HG02852 (cell line): ENCODE data around the gene TRIM63.

ENCODE experiments used
- ATAC-seq: cut with Tn5 transposase; IDR thresholded peaks from one replicate; pipeline ENCODE4 v1.9.1; 2021; ENCODE audit warnings: mild to moderate bottlenecking, moderate library complexity; ENCODE audit not compliant: unreplicated experiment

Gene TRIM63

DNA sequence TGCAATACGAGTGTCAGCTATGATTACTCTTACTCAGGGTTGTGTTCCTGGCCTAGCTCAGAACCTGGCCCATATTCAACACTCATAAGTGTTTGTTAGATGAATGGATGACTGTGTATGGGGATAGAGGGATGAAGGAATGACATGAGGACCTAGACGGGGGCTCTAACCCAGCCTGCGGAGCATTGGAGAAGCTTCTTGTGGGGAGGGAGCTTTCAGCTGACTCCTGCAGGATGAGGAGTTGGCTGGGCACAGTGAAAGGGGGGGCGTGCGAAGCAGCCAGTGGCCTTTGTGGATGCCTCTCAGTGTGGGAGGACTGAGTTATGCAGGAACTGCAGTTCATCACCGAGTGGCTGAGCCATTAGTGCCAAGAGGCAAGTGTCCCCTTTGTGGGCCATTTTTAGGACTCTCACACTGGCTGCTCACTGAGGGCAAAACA is 47.1 kb downstream of the TRIM63 start:
- no peak for ATAC-seq

DNA sequence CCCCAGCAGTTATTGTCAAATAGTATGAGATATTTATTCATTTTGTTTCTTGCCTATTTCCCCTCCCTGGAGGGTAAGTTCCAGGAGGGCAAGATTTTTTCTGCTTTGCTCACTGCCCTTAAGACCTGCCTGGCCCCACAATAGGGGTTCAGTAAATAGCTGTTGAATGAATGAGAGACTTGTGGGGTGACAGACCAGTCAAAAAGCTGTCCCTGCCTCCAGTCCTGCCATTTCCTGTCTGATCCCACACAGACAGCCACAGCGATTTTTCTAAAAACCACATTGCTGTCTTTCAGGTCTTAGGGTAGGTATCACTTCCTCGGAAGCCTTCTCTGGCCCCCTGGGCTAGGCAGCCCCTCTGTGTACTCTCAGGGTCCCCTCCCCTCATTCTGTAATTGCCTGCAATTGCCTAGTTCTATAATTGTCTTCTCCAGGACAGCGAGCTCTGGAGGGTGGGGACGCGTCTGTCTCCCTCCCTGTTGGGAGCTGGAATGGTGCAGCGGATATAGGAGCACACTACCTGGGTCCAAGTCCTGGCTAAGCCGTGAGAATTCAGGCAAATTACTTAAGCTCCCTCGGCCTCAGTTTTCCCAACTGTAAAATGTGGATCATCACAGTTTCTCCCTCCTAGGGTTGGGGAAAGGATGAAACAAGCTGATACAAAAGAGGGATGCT is 47.7 kb downstream of the TRIM63 start:
- ATAC-seq = no peak

DNA sequence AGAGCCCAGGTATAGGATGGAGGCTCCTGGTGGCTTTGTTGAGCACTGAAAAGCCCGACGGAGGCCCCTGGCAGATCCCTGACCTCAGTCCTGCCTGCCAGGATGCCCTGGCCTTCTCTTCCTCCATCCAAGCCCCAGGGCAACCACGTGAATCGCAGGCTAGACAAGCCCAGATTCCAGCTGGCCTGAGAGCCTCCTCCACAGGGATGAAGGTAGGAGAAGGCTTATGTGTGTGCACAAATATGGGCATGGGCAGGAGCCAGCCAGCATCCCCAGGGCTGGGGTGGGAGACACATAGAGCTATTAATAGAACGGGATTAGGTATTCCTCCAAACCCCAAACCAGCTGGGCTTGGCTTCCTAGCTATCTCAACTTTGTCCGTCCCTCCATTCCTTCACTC is 49.8 kb downstream of the TRIM63 start:
- ATAC-seq = no peak

DNA sequence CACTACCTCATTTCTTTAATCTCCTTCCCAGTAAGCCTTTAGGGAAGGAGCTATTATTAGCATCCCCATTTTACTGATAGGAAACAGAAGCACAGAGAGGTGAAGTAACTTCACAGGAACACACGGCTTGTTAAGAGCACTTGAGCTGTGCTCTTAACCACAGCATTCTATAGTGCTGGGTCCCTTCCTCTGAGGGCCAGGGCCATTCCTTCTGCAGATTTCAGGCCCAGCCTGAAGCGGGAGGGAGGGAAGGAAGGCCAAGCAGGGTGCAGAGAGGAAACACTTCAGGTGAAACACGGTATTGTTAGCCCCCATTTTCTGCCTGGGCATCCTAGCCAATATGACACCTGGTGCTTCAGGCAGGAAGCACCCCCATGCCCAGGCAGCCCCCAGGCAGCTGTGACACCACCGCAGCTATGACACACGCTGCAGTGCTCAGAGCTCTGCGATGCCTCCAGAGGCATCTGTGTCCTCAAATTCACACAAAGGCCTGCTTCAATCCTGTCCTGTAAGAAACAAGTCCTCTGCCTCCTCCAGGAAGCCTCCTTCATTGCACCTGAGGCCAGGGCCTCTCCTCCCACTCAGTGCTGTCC is 50.4 kb downstream of the TRIM63 start:
- no peak for ATAC-seq

DNA sequence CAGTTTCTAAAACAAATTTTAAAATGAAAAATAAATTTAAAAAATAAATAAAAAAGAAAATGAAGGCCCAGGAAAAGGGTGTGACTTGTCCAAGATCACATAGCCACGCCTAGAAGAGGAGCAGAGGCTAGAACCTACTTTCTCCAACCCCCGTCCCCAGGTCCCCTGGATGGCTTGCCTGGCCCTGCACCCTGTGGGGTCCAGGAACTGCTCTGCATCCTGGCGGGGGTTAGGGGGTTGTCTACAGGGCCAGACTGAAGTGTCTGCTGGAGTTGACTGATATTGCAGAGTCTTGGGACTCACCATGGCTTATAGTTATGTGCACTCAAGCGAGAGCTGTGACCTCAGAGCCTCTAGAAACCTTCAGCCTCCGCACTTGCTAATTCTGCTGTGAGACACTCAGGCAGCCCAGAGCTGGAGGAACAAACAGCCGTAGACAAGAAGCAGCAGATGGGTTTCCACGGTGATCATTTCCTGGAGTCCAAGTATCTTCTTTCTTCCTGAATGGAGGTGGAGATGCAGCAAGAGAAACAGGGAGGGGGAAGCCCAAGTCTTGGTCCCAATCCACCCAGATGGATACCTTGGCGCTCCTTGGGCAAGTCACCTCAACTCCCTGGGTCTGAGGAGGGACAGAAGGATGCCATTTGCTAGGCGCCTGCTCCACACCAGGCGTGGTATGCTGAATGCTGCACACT is 51.0 kb downstream of the TRIM63 start:
- no peak for ATAC-seq

DNA sequence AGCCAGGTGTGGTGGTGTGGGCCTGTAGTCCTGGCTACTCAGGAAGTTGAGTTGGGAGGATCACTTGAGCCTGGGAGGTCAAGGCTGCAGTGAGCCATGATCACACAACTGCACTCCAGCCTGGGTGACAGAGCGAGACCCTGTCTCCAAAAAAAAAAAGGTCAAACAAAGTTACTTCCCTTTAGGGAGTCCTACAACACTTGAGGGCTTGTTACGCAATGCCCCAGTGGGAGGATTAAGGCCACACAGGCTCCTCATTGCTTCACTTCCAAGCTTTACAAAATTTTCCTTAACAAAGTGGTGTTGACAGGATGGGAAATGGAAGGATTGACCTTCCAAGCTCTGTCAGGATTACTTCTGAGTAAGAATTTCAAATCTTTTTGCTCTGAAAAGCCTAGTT is 52.1 kb downstream of the TRIM63 start:
- ATAC-seq = no peak

DNA sequence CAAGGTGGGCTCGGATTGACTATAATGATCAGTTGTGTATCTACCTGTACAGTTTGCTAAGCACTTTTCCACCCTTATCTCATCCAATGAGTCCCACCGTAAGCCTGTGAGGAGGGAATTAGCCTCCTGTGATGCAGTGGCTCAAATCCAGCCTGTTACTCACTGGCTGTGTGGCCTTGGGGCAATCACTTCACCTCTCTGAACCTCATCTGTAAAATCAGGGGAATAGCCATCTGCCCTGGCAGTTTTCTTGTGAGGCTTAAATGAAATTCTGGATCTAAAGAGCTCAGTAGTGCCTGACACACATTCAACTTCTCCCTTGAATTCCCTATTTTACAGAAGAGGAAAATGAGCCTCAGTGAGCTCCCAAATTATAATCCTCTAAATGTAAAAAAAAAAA is 53.3 kb downstream of the TRIM63 start:
- no peak for ATAC-seq

DNA sequence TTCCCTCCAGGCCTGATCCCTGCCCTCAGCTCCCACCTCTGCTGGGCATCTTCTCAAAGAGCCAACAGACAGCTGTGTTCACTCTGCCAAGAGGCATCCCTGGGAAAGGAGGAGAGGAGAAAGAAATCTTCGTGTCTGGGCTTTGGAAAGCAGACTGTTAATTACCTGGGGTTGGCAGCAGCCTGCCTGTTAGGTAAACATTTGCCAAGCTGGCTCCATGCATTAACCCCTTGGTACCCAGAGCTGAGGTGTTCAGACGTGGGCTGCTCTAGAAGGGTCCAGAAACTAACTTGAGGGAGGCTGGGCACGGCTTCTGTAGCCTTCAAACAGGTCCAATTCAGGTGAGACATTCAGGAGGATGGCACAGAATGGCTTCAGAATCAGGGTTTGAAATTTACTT is 54.6 kb downstream of the TRIM63 start:
- ATAC-seq = no peak

DNA sequence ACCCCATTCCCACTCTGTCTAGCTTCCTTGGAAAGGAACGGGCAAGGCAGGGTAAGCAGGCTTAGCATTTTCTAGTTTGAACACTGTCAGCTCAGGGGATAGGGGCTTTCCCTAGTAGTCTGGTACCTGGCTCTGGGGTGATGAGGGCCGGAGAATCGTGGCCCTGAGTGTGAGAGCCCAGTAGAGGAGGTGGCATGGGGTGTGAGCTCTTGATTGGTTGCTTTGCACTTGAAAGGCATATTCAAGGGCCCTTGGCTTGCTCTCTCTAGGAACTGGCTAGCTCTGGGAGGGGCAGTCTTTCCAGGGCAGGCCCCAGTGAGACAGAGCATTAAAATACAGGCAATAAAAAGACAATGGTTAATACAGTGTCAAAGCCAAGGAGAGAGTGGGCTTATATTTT is 56.6 kb downstream of the TRIM63 start:
- ATAC-seq = no peak

DNA sequence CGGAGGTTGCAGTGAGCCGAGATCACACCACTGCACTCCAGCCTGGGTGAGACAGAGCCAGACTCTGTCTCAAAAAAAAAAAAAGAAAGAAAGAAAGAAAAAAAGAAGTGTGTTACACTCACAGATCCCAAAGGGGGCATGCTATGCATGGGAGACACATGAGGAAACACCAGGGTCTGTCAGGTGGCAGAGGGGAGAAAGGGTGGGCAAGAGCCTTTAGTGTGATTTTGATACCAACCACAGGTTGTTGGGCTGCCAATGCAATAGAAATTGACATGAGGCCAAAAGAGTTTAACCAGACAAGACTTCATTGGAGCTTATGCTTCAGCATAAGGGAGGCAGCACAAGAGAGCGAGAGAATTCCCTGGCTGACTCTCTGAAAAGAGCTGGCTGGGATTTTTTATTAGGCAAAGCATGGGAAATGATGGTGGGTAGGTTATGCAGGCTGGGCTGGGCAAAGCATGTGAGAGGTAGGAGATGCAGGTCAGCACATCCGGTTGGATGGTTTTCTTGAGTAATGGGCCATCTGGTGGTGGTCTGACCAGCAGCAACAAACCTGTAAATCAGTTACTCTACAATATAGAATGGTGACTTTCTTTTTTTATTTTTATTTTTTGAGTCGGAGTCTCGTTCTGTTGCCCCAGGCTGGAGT is 57.5 kb downstream of the TRIM63 start:
- ATAC-seq = no peak

DNA sequence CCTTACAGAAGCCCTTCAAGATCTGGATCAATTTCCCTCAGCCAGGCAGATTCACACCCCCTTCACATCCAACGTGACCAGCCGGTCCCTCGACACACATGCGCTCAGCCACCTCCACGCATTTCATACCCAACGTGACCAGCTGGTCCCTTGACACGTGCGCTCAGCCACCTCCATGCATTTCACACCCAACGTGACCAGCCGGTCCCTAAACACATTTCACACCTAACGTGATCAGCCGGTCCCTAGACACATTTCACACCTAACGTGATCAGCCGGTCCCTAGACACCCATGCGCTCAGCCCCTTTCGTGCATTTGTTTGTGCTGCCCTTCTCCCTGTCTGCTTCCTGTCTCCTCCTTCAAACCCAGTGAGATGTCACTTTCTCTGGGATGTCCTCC is 60.7 kb downstream of the TRIM63 start:
- no peak for ATAC-seq

DNA sequence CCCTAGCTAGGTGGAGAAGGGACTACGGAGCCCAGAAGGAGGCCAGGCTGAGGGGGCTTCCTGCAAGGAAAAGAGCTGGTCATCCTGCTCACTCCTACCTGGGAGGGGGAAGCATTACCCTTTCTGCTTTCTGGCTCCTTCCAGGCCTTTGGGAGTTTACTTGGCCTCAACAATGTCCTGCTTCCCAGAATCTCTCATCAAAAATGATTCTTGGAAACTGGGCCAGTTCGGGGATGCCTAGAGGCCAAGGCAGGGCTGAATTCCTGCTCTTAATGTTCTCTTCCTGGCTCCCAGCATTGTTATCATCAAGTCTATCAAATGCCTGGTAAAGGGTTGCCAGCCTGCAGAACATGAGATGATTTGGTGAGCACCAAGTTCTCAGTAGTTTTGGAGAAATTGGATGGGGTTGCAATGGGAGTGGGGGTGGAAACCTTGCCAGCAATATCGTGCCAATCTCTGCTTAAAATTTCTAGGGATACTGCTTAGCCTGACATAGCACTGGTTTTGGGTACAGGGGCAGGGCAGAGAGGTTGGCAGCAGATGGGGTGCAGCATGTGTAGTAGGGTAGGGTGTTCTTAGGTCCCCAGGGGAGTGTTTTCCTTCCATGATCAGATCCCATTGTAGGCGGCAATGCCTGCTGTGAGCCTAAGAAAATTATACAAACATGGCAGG is 61.9 kb downstream of the TRIM63 start:
- no peak for ATAC-seq

DNA sequence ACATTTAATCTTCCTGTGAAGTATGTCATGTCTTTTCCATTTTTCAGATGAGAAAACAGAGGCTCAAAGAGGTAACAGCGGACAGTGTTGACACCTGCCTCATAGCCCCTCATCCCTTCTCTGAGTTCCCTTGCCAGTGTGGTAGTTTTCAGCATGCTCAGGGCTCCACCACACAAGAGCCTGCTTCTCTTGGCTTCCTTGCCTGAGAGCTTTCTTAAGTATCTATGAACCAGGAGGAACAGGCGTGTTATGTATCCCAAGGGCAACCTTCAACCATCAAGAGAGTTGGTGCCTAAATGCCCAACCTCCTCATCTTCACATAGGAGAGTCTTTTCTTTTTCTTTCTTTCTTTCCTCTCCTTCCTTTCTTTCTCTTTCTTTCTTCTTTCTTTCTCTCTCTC is 63.7 kb downstream of the TRIM63 start:
- no peak for ATAC-seq

DNA sequence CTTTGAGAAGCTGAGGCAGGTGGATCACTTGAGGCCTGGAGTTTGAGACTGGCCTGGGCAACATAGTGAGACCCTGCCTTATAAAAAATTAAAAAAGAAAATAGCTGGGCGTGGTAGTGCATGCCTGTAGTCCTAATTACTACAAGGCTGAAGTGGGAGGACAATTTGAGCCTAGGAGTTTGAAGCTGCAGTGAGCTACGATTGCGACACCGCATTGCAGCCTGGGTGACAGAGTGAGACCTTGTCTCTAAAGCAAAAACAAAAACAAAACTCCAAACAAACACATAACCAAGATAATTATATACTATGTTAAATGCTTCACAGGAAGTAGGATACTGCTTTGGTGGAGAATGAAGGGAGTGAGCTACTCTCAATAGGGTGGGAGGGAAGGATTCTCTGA is 64.2 kb downstream of the TRIM63 start:
- ATAC-seq = no peak
